DOHH2 (cell line): ENCODE measurements around the gene HSH2D.

Source experiments
- H3F3A ChIP-seq: fragments of 200-600 bp; sonication (generic), shearing (Covaris generic); 2 replicates; pipeline ENCODE4 v1.6.0; 2016; ENCODE audit warnings: antibody characterized with exemption, mild to moderate bottlenecking; ENCODE audit not compliant: control insufficient read depth, insufficient read depth
- H3K27ac ChIP-seq: fragments of 200-600 bp; sonication (generic); 2 replicates; pipeline ENCODE4 v1.5.1; 2014; ENCODE audit warnings: low read depth, mild to moderate bottlenecking, low read length, moderate library complexity
- H3K27me3 ChIP-seq: fragments of 200-600 bp; sonication (generic); 2 replicates; pipeline ENCODE4 v1.6.1; 2014; ENCODE audit warnings: mild to moderate bottlenecking, low read length, mixed read lengths; ENCODE audit not compliant: control insufficient read depth
- H3K36me3 ChIP-seq: fragments of 200-600 bp; sonication (generic); 2 replicates; pipeline ENCODE4 v1.6.1; 2014; ENCODE audit warnings: mild to moderate bottlenecking, low read length, moderate library complexity, mixed read lengths; ENCODE audit not compliant: control insufficient read depth
- H3K4me1 ChIP-seq: fragments of 200-600 bp; sonication (generic); 2 replicates; pipeline ENCODE4 v1.6.1; 2014; ENCODE audit warnings: mild to moderate bottlenecking, low read length, mixed read lengths; ENCODE audit not compliant: control insufficient read depth
- H3K4me2 ChIP-seq: fragments of 200-600 bp; sonication (generic); 2 replicates; pipeline ENCODE4 v1.6.0; 2014; ENCODE audit warnings: mild to moderate bottlenecking, low read length, moderate library complexity
- H3K4me3 ChIP-seq: fragments of 200-600 bp; sonication (generic); 2 replicates; pipeline ENCODE4 v1.5.1; 2014; ENCODE audit warnings: mild to moderate bottlenecking, low read length, mixed read lengths
- H3K79me2 ChIP-seq: fragments of 200-600 bp; sonication (generic); 2 replicates; pipeline ENCODE4 v1.6.1; 2014; ENCODE audit warnings: mild to moderate bottlenecking, low read length, mixed read lengths; ENCODE audit not compliant: control insufficient read depth
- H3K9me2 ChIP-seq: fragments of 200-600 bp; sonication (generic); replicated peaks from 2 replicates; pipeline ENCODE4 v1.6.1; 2014; ENCODE audit warnings: mild to moderate bottlenecking, low read length, mixed read lengths; ENCODE audit not compliant: control insufficient read depth
- H3K9me3 ChIP-seq: fragments of 200-600 bp; sonication (generic); 2 replicates; pipeline ENCODE4 v1.6.1; 2014; ENCODE audit warnings: antibody characterized with exemption, low read length, mixed read lengths; ENCODE audit not compliant: control insufficient read depth, insufficient read depth
- H4K20me1 ChIP-seq: fragments of 200-600 bp; sonication (generic); 2 replicates; pipeline ENCODE4 v1.6.0; 2014; ENCODE audit warnings: low read depth, mild to moderate bottlenecking, antibody characterized with exemption, low read length, moderate library complexity; ENCODE audit not compliant: control insufficient read depth, insufficient read depth
- EZH2phosphoT487 ChIP-seq: fragments of 200-600 bp; sonication (generic); IDR thresholded peaks from 2 replicates; pipeline ENCODE4 v1.6.1; 2017; ENCODE audit warnings: borderline replicate concordance, mild to moderate bottlenecking, antibody characterized with exemption, low read length, moderate library complexity, mixed read lengths
- TF ChIP-seq, protein P1 (sequence below): fragments of 200-600 bp; sonication (generic); IDR thresholded peaks from one replicate; pipeline ENCODE4 v1.5.1; 2014; ENCODE audit warnings: antibody characterized with exemption, mild to moderate bottlenecking, low read depth, low read length; ENCODE audit not compliant: poor library complexity, severe bottlenecking

The HSH2D gene

DNA sequence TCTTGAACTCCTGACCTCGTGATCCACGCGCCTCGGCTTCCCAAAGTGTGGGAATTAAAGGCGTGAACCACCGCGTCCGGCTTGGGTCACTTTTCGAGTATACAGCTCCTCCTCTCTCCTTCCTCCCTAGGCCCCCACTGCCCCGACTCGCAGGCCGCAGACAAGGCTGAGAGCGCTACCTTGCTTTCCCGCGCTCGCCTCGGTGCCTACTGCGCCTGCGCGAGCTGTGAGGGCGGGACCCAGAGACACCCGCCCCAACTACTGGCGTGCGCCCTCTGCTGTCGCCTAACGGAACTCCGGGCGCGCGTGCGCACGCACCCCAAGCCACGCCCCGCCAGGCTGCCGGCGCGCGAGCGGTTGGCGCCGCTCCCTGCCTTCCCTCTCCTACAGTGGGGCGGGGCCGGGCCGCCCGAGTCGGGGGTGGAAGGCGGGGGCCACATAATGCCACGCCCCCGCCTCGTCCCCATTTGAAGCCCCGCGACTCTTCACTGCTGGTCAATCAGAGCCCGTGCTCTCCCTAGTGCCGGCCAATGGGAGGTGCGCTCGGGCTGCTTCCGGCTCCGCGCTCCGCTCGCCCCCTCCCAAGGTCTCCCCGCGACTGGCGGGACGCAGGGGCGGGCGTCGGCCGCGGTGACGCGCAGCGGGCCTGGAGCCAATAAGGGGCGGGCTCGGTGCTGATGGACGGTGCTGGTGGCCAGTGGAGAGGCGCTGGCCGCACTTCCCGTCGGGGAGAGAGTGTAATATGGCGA is 32.2 kb upstream of the HSH2D start, which contains the start of gene RAB8A:
TSS of gene RAB8A (plus strand) at position 730 of the 749 bp plus-strand sequence. CDS start at position 743, 13 bp downstream.
- H3K4me3 ChIP-seq, result peak within 1 kb of the TSS; percentile 99
- H3F3A ChIP-seq, result peaks cover 4% of the 10 kb centered on the region; the same call in 1 of the 2 replicates
- peak within 1 kb of the TSS; percentile 100 for H3K4me2 ChIP-seq
- peaks cover 7% of the 10 kb centered on the region for H4K20me1 ChIP-seq
- peaks cover 47% of the 10 kb centered on the region for H3K4me1 ChIP-seq
- no peak for TF ChIP-seq EZH2phosphoT487
- TF ChIP-seq, protein P1, sequence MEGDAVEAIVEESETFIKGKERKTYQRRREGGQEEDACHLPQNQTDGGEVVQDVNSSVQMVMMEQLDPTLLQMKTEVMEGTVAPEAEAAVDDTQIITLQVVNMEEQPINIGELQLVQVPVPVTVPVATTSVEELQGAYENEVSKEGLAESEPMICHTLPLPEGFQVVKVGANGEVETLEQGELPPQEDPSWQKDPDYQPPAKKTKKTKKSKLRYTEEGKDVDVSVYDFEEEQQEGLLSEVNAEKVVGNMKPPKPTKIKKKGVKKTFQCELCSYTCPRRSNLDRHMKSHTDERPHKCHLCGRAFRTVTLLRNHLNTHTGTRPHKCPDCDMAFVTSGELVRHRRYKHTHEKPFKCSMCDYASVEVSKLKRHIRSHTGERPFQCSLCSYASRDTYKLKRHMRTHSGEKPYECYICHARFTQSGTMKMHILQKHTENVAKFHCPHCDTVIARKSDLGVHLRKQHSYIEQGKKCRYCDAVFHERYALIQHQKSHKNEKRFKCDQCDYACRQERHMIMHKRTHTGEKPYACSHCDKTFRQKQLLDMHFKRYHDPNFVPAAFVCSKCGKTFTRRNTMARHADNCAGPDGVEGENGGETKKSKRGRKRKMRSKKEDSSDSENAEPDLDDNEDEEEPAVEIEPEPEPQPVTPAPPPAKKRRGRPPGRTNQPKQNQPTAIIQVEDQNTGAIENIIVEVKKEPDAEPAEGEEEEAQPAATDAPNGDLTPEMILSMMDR, result peak; percentile 74
- peaks cover 37% of the 10 kb centered on the region for H3K36me3 ChIP-seq
- no peaks in the 10 kb centered on the region for H3K9me3 ChIP-seq
- no peaks in the 10 kb centered on the region for H3K27me3 ChIP-seq
- H3K27ac ChIP-seq, result peak within 1 kb of the TSS; percentile 69
- H3K9me2 ChIP-seq, result no peaks in the 10 kb centered on the region
- peaks cover 46% of the 10 kb centered on the region for H3K79me2 ChIP-seq

DNA sequence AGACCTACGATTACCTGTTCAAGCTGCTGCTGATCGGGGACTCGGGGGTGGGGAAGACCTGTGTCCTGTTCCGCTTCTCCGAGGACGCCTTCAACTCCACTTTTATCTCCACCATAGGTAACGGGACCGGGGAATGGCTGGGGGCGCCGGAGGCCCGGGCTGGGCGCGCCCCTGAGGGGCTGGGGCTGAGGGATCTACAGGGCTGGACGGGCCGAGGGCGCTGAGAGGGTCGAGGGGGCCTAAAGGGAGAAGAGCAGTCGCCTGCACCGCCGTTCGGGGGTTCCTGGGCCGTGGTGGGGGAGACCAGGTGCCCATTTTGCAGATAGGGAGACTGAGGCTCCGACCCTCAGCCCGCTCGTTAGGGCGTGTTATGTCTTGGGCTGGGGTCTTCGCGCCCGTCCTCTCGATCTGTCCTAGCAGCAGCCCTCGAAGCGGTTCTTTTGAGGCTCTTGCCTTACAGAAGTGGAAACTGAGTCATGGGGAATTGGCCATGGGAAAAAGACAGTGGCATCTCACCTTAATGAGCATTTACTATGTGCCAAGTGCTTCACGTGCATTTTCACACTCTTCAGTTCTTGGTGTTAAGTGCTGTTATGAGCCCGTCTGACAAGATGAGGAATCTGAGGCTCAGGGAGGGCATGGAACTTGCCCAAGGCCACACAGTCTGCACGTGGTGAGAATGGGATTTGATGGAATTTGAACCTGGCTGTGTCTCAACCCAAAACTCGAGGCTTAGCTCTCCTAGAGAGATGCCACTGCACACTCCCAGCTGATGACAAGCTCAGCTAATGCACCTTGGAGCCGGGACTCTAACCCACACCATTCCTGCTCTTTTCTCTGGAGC is 31.4 kb upstream of the HSH2D start:
- H3F3A ChIP-seq, result peaks cover 4% of the 10 kb centered on the region; the same call in 1 of the 2 replicates
- H3K9me3 ChIP-seq, result no peaks in the 10 kb centered on the region
- H3K27ac ChIP-seq, result peak overlapping the region; percentile 69
- no peaks in the 10 kb centered on the region for H3K9me2 ChIP-seq
- H3K4me3 ChIP-seq, result peak overlapping the region; percentile 99
- peaks cover 7% of the 10 kb centered on the region for H4K20me1 ChIP-seq
- peaks cover 39% of the 10 kb centered on the region for H3K36me3 ChIP-seq
- TF ChIP-seq EZH2phosphoT487, result no peak
- TF ChIP-seq, protein P1, result no peak
- H3K79me2 ChIP-seq, result peaks cover 54% of the 10 kb centered on the region
- peak overlapping the region; percentile 100 for H3K4me2 ChIP-seq
- H3K4me1 ChIP-seq, result peaks cover 52% of the 10 kb centered on the region
- no peaks in the 10 kb centered on the region for H3K27me3 ChIP-seq

DNA sequence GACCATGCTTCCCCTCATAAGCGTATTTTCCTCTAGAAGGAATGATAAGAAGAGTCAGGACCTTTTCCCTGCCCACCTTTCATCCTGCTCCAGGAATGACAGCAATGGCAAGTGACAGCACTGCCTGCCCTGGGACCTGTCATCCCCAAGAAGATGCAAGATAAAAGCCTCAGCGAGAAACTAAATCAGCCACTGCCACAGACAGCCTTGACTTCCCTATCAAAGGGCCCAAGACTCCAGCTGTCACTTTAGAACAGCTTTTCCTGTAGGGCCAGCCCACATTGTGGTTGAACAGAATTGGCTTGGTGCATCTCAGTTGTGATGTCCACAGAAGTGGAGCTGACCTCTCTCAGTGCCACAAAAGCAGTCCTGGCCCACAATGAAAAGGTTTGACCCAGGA is 30.7 kb upstream of the HSH2D start:
- Histone ChIP-seq H3K4me2 (peak overlapping the region; percentile 100), H3K27me3 (no peaks in the 10 kb centered on the region), H3F3A (peaks cover 6% of the 10 kb centered on the region), H3K9me3 (no peaks in the 10 kb centered on the region), H3K9me2 (no peaks in the 10 kb centered on the region), H4K20me1 (peaks cover 7% of the 10 kb centered on the region), H3K79me2 (peaks cover 60% of the 10 kb centered on the region), H3K4me1 (peaks cover 59% of the 10 kb centered on the region), H3K4me3 (peak overlapping the region; percentile 99), H3K27ac (no peak overlapping the region), H3K36me3 (peaks cover 44% of the 10 kb centered on the region)
- no peak for TF ChIP-seq EZH2phosphoT487
- TF ChIP-seq, protein P1, result no peak
